GM06990 (cell line): Measurements from ENCODE around the gene HOXB6.

Experiments
- DNase-seq: peaks from one replicate; pipeline ENCODE4 v3.0.0-alpha.2; 2011; ENCODE audit not compliant: insufficient read length; ENCODE audit errors: extremely low read depth
- H3K27me3 ChIP-seq: replicated peaks from 2 replicates; pipeline ENCODE4 v1.6.0; 2011; ENCODE audit warnings: low read length; ENCODE audit not compliant: control insufficient read depth, insufficient read depth
- H3K36me3 ChIP-seq: 2 replicates; pipeline ENCODE4 v1.5.1; 2011; ENCODE audit warnings: low read length; ENCODE audit not compliant: control insufficient read depth, insufficient read depth
- H3K4me3 ChIP-seq: replicated peaks from 2 replicates; pipeline ENCODE4 v1.5.1; 2011; ENCODE audit warnings: low read depth, mild to moderate bottlenecking, control low read depth, low read length
- TF ChIP-seq, protein P1 (sequence below): IDR thresholded peaks from 2 replicates; pipeline ENCODE4 v1.5.1; 2011; ENCODE audit warnings: low read length, control low read depth, mild to moderate bottlenecking, inconsistent platforms; ENCODE audit not compliant: insufficient read depth, poor library complexity, severe bottlenecking

The HOXB6 gene

DNA sequence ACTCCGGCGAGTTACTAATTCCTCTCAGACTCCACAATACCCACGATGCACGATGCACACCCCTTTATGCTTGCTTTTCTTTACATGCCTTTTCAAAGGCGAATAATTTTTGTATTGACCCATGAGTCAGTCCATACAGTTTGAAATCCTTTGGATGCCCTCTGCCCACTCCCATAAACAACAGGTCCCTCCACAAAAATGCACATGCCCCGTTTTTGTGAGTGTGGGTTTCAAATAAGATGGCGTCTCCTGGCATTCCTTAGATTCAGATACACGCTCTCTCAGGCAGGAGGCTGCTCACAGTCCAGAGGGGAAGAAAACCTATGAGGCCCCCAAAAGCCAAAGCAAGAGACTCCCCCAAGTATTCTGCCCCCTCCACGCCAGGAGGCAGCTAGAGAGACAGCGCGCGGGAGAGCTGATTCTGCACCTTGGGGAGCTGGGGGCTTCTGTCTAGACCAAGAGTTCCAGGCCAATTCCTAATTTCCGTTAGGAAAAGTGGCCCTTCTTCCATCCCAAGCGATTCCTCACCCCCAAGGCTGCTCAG is 40.9 kb upstream of the HOXB6 start:
- TF ChIP-seq, protein P1, sequence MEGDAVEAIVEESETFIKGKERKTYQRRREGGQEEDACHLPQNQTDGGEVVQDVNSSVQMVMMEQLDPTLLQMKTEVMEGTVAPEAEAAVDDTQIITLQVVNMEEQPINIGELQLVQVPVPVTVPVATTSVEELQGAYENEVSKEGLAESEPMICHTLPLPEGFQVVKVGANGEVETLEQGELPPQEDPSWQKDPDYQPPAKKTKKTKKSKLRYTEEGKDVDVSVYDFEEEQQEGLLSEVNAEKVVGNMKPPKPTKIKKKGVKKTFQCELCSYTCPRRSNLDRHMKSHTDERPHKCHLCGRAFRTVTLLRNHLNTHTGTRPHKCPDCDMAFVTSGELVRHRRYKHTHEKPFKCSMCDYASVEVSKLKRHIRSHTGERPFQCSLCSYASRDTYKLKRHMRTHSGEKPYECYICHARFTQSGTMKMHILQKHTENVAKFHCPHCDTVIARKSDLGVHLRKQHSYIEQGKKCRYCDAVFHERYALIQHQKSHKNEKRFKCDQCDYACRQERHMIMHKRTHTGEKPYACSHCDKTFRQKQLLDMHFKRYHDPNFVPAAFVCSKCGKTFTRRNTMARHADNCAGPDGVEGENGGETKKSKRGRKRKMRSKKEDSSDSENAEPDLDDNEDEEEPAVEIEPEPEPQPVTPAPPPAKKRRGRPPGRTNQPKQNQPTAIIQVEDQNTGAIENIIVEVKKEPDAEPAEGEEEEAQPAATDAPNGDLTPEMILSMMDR: no peak
- H3K4me3 ChIP-seq: no peak overlapping the region
- DNase-seq: no peak
- H3K27me3 ChIP-seq: no peaks in the 10 kb centered on the region; the same call in none of the 2 replicates
- no peaks in the 10 kb centered on the region for H3K36me3 ChIP-seq

DNA sequence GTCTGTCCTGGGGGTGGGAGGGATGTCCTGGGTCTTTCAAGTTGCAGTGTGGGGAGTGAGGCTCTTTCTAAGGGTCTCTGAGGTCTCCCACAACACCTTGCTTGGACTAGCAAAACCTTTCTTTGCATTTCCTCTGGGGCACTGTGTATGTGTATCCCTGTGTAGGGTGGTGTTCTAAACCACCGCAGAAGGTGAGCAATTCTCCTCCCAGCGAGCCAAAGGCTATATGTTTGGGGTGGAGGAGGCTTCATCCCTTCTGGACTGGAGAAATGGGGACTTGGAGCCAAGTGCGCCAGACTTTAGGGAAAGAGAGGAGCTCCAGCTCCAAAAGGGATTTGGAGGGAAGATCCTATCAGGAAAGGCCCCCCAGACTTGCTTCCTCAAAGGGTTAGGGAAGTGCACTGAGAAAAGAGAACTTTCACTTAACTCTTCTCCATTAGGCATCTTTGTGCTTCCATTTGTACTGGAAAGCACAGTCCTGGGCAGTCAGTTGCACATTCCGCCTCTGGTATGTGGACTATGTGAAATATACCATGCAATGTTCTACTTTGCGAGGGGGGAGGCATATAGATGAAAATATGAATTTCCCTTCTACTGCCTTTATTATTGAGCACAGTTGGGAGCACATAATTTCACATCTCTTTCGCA is 40.2 kb upstream of the HOXB6 start:
- DNase-seq: no peak
- H3K4me3 ChIP-seq: no peak overlapping the region
- H3K36me3 ChIP-seq: no peaks in the 10 kb centered on the region
- TF ChIP-seq, protein P1: no peak
- no peaks in the 10 kb centered on the region; the same call in none of the 2 replicates for H3K27me3 ChIP-seq

DNA sequence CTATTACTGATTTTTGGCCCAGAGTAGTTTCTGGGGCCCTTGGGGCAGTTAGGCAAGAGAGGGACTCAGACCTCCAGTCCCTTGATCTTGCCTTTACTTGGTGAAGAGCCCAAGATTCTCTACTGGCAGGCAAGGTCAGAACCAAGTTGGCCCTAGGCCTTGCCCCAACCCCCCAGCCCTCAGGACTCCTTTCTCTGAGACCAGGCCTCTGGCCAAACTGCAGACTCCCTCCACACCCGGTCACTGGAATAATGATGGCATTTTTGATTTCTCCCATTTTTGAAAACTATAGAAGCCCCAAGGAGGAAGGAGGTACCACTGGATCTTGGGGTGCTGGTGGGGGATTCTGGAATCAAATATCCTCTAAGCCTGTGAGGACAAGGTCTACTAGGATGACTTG is 39.4 kb upstream of the HOXB6 start:
- H3K36me3 ChIP-seq: no peaks in the 10 kb centered on the region
- DNase-seq: no peak
- no peaks in the 10 kb centered on the region; the same call in none of the 2 replicates for H3K27me3 ChIP-seq
- TF ChIP-seq, protein P1: no peak
- H3K4me3 ChIP-seq: no peak overlapping the region

DNA sequence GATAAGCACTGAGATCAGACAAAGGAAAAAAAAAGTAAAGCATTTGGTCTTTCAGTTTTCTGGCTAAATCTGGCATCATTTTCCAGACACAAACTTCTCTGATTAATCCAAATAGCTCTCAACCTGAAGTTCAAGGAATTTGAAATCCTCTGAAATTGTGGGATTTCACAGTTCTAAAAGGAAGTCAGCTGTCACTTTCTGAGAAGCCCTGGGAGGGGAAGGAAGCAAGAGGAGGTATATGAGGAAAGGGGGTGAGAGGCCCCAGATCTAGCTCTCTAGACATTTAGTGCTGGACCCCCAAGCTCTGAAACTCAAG is 38.9 kb upstream of the HOXB6 start:
- no peaks in the 10 kb centered on the region for H3K36me3 ChIP-seq
- TF ChIP-seq, protein P1: no peak
- DNase-seq: no peak
- H3K27me3 ChIP-seq: no peaks in the 10 kb centered on the region; the same call in none of the 2 replicates
- H3K4me3 ChIP-seq: no peak overlapping the region

DNA sequence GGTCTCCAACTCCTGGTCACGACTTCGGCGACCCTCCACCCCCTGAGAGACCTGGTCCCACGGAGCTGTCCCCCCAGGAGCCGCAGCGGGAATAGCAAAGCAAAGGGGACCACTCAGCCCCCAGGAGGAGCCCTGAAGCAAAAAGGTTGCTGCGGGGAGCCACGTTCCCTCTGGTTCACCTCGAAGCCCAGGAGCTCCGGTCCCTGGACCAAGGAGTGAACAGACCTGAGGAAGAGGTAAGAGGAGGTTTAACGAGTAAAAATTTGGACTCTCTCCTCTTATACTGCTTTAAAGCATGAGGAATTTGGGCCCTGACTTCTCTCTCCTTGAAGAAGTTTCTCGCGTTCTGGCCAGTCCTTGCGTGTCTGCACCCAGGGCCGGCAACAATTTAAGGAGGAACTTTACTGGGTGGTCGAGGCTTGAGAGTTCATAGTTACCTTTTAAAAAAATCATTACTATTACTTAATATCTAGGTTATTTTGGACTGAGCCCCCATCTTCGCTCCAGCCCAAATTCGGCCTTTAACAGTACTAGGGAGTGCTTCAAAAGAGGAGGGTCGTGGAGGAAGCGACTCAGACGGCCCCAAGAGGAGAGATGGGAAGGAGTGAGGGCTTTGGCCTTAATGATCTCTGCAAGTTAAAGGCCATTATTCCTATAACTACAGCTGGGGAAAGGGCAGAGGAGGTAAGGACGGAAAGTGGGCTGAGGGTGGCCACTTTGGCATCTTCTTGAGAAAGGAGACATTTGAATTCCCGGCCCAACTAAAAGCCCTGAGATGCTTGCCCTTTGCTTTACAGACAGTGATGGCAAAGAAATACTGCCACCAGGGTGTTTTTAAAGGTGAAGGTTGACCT is 38.3 kb upstream of the HOXB6 start:
- no peaks in the 10 kb centered on the region; the same call in none of the 2 replicates for H3K27me3 ChIP-seq
- TF ChIP-seq, protein P1: no peak
- no peaks in the 10 kb centered on the region for H3K36me3 ChIP-seq
- DNase-seq: no peak
- no peak overlapping the region for H3K4me3 ChIP-seq
